HG02610 (cell line): Measurements from ENCODE around the gene ASTN2.

Experiments
- ATAC-seq: cut with Tn5 transposase; IDR thresholded peaks from one replicate; pipeline ENCODE4 v1.9.1; 2021; ENCODE audit warnings: mild to moderate bottlenecking, moderate library complexity; ENCODE audit not compliant: unreplicated experiment

The ASTN2 gene

DNA sequence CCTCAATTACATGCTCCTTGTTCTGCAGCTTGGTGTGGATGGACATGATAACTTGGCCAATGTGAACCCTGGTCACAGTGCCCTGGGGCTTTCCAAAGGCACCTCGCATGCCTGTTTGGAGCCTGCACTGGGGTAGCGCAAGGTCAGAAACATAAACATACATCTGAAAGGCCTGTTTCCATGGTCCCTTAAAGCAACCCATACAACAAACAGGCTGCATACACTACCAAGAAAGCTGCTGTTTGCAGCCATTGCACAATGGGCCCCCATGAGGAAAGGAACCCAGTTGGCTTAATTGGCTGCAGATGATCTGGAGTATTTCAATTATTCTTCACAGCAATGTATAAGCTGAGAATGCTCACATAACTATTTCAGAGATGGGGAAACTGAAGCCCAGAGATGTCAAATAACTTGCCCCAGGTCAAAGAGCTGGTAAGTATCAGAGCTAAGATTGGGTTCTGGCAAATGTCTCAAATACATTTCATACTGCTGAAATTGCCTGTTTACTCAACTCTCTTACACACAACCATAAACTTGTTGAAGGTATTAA, 233.9 kb downstream of the ASTN2 start:
- ATAC-seq = no peak

DNA sequence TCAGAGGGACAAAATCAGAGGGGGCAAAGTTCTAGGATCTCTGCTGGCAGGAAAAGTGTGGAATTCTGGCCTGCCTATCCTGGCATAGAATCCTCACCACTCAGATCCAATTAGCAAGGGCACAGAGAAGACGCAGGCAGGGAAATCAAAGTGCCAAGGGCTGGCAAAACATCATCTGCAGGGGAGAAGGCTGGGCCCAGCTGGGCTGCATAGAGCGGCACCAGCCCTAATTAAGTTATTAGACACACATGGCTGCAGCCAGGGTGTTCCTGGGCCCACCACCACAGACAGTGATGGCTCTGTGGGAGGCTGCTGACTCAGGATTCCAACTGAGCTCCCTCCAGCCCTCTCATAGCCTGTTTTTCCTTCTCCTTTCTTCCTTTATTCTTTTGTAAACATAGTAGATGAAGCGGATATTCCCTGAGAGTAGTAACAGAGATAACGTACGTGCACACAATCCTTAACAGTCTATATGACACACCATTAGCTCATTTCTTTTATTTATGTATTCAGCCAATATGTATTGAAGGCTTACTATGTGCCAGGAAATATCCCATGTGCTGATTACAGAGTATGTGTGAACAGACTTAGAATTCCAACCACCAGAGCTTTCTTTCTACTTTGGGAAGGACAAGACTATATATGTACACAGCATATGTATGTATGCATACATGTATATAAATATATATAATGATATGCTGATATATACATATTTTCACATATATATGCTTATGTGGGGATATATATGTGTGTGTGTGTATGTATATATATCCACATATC, 236.1 kb downstream of the ASTN2 start:
- no peak for ATAC-seq

DNA sequence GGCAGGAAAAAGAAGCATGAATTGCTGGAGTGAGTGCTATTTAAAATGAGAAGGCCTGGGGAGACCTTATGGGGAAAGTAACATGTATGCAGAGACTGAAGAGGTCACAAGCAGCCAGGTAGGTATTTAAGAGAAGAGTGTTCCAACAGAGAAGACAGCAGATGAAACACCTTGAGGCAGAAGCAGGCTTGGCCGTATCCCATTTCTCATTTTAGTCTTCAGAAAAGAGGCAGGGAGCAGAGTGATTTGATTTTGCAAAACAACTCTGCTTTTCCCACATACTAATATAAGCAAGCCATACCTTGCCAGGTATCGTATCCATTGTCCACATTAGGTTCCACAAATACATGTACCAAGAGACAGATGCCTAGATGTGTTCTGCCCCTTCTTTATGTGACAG, 244.3 kb downstream of the ASTN2 start:
- no peak for ATAC-seq

DNA sequence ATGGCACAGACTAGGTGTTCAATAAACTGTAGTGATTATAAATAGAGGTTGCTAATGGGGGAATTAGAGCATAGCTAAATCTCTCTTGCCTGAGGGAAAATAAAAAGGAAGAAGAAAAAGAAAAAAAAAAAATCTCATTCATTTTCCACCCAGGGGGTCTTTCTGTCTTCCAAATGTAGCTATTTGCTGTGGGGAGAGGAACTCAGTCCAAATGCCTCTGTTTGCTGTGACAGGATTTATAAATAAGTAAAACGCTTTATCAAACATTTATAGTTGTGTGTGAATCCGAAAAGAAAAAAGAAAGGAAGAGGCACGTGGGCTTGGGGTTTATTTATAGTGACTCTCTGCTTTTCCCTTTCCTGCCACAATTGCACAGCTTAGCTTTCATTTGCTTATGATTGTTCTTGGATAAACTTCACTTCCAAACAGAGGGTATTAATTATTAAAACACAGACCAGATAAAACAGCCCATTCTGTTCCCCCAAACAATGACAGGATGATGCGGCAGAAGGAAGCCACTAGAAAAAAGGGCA, 245.7 kb downstream of the ASTN2 start:
- ATAC-seq = no peak

DNA sequence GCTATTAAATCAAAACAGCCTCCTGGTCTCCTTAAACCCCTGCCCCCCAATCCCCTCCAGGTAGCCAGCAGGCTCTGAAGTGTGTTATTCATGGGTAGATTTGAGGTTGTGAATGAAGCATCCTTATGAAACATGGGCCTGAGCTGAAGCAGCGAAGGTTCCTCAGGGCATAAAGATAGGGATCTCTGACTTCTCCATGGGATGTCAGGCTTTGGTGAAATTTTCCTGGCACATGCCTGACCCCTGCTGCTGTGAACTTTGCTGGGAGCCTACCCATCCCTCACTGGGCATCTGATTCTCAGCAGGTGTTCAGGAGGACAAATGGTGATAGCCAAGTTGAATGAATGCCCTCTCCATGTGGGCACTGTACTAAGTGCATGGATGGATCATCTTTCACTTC, 250.3 kb downstream of the ASTN2 start:
- no peak for ATAC-seq

DNA sequence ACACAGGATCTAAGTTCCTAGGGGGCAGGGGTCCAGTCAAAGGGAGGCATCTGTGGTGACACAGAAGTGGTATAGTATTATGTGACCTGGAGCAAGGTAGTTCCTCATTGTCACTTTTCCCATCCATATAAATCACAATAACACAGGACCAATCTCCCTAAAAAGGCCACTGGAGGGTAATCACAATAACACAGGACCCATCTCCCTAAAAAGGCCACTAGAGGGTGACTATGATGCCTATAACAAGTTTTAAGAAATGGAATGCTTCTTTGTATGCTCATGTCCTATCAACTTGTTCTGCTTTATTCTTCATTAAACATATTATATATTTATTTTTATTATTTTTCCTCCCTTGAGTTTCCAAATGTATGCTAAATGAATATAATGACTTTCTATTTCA, 254.6 kb downstream of the ASTN2 start:
- ATAC-seq = no peak

DNA sequence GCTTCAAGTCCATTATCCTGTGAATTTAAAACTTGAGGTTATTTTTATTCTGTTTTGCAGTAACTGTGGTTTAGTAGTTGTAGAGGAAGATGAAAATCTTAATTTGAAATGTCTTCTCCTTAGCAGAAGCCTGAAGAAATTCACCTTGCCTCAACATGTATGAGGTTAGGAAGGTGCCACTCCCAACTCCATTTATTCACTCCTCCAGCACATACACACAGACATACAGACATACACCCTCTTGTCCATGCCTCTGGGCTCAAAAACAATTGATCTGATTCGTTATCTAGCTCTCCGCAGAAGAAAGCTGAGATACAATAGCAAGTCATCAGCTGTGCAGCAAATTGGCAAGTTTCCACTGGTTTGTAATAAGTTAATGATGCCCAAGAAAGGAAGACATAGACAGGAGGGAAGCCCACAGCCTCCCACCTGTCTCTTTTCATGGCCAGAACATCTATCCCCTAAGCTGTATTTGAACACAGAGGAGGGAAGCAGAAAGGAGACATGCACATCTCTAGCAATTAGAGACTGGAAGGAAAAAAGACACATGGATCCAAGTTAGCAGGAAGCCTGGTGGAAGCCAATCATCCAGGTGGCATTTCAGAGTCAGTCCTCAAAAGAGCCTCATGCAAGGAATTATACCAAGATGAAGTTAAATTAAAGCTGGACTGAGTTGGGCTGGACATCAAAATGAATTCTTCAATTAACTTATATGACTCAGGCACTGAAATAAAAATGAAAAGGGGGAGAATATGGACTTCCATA, 257.9 kb downstream of the ASTN2 start:
- no peak for ATAC-seq

DNA sequence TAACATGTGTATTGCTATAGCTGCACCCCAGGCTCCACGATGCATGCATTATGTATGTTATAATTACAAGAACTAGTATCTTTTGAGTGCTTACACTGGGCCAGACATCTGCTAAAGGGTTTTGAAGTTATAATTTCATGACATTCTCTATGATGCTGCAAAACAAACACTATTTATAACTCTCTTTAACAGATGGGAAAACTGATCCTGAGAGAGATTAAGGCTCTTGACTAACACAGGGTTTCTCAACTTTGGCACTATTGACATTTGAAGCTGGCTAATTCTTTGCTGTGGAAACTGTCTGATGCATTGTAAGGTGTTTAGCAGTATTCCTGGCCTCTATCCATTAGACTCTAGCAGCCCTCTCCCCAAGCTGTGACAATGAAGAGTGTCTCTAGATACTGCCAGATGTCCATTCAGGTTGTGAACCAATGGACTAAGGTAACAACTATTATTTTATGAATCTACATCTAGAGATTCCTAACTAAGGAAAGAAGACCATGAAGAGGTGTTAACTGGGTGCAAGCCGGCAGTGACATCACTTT, 258.6 kb downstream of the ASTN2 start:
- ATAC-seq = no peak

DNA sequence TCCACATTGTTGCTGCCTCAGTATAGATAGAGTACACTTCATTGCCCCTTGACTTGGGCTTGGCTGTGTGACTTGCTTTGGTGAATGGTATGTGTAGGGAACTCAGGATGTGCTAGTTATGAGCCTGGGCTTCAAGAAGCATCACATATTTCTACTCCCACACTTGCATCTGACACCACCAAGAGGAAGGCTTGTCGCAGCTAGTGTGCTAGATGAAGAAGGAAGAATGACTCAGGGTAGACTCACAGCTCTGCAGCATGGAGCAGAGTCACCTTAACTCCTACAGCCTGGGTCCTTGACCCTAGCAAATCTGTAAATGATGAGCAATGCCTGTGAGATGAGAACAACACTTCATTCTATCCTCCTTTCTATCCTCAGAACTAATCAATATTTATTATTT, 261.8 kb downstream of the ASTN2 start:
- ATAC-seq = no peak

DNA sequence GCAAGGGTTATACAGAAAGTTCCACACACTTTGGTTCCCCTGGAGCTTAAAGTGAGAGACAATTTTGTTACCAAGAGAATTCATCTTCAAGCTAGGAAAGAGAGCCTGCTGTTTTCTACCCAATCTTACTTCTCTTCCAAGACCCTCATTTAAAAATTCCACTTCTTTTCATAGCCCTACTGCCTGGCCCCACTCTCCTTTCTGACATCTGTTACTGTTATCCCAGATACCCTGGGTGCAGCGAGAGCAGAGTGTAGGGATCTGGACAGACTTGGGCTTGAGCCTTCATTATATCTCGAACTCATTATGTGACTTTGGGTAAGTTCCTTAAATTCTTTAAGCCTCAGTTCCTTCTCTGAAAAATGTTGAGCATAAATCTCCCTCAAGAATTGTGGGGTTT, 263.1 kb downstream of the ASTN2 start:
- no peak for ATAC-seq

DNA sequence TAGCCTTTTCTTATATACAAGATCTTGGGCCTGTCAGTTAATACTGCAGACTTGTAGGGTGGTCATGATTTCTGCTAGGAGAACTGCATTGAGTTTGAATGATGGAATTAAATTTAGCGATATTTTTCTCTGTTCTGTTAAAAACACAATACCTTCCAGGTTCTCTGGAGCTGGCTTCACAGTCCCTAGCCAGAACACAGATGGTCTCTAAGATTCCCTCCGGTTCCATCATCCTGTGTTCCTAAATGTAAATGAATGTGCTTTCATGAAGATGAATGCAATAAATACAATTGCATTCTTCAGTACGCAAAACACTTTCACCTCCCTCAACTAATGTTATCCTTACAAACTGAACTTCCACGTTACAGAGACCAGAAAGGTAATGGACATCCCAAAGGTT, 264.9 kb downstream of the ASTN2 start:
- no peak for ATAC-seq

DNA sequence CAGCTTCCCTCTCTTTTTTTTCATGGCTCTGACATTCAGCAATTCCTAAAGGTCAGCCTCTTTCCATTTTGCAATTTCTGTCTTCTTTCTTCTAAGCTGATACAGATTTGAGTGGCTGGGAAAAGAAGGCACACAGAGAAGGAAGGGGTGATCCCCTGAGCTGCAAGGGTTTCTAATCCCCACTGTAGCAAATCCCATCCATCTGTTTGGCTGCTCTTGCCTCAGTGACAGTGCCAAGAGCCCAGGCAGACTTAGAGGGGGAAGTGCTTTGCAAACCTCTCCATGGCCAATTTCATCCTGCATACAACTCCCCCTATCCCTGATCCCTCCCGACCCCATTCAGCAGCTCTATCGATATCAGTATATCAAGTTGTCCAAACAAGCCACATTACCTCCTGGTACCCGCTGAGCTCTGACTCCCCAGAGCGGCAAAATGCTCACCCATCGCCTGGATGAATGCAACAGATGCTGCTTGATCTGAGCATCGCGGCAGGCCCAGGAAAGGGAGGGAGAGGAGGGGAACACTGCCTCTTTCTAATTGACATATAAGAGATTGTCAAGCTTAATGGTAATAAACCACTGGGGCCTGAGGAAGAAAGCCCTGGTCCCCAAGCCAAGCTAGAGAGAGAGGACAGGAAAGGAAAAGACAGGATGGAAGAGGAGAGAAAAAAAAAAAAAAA, 268.9 kb downstream of the ASTN2 start:
- ATAC-seq = no peak

DNA sequence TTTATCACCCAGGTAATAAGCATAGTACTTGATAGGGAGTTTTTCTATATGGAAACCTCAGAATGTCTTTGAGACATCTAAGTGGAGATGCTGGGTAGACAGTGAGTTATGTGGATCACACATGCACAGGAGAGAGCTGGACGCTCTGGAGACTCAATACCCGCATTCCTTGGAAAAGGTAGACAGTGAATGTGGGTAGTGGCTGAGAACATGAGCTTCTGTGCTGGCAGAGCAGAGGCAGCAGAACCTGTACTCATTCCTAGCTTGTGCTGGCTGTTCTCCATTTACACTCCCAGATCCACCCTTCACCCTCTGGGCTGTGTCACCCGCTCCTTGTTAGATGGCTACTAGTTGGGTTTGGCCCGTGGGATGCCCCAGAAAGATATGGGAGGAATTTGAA, 269.8 kb downstream of the ASTN2 start:
- no peak for ATAC-seq

DNA sequence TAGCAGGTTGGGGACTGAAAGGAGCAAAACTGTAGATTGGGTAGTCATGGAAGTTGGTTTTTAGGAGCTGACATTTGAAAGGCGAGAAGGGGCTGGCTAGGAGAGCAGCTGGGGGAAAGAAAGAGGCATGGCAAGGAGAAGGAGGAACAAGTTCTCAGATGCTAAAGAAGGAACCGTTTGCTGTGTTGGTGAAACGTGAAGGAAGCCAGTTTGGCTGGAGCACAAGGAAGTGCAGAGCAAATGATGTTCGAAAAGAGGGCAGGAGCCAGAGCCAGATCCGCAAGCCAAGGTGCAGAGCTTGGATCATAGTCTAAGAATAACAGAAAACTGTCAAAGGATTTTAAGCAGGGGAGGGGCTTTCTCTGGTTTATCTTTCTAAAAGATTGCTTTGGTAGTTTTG, 276.6 kb downstream of the ASTN2 start:
- no peak for ATAC-seq

DNA sequence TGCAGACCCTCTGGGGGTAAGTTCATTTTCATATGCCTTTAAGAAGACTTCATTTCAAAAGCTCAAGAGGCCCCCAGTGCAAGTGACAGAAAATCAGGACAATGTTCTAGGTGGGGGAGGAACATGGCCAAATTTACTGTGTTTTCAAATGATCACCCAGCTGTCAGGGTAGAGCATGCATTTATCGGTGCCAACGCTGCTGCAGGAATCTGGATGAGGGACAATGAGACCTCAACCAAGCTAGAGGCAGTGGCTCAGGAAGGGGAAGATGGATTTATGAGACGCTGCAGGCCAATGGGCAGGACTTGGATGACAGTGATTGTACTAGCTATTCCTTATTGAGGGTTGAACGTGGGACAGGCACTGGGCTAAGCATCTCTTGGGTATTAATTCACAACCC, 278.4 kb downstream of the ASTN2 start:
- no peak for ATAC-seq

DNA sequence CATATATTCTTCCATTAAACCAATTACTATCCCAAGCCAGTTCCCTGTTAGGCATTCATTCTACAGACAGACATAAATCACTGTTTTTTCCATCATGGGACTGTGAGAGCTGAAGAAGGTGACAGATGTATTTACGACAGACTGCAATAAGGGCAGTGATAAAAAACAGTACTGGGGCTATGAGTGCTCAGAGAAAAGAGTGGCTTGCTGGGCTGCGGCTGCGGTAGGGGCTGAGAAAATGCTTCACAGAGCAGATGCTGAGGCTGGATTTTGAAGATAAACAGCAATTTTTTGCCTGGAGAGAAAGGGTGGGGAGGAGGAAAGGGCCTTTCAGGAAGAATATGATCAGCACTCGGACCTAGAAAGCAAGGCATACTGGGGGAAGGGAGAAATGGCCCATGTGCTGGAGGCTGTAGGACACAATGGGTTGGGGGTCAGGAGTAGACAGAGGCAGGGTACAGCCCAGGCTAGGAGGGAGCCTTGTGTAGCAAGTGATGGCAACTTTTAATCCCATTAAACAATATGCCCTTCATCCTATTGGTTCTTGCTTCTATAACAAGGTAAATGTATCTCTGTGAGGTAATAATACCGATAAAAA, 279.3 kb downstream of the ASTN2 start:
- no peak for ATAC-seq

DNA sequence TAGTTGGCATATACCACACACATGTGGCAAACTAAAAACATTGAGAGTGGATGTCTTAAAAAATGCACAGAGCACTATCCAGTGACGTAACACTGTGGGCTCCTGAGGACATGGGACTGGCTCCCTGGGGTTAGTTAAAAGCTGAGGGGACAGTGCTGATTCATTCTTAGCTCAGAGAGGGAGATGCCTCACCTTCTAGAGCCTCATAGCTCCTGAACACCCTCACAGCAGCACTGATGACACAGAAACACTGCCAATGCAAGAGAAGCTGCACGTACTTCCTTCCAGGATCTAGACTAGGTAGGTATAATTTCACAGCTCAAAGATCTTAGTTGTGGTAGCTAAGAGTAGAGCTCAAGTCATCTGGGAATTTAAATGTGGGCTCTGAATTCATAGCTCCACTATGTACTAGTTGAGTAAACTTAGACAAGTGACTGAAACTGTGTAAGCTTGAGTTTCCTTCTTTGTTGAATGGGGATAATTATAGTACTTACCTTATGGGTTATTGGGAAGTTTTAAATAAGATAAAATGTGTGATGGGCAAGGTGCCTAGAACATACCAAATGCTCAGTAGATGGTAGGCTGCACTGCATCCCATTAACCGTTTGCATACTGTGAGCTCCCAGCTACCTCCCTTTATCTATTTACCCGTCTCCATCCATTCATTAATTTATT, 279.9 kb downstream of the ASTN2 start:
- ATAC-seq = no peak

DNA sequence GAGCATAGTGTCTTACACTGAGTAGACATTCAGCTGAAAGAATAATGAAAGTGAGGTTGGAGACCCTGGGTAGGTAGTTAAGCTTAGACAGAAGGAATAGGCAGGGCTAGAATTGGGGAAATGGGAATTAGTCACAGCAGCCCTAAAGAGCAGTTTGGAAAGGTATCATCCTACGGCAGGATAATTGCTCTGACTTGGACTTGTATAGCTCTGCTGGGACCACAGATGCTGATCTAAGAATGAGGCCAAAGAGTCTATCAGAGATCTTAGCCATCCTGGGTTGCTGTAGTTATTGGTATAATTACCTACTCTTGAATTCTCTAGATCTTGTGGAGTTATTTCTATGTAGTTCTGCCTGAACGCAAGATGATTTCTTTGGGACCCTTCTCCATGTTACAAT, 288.0 kb downstream of the ASTN2 start:
- no peak for ATAC-seq

DNA sequence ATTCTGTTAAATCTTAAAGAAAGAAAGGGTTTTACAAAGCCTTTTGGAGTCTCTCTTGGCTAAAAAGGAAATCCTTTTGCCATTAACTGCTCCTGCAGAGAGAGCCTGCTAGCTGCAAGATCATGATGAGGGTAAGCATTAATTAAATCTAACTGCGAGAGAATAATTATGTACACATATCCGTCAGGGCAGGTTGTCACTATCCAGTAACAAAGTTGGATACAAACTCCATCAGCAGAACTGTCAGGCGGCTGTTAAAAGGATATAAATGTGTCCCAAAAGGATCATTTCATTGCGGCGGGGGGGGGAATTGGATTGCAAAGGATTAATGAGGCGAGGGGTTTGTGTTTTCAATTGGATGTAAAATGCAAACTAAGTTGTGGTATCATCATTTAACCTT, 289.3 kb downstream of the ASTN2 start:
- ATAC-seq = no peak

DNA sequence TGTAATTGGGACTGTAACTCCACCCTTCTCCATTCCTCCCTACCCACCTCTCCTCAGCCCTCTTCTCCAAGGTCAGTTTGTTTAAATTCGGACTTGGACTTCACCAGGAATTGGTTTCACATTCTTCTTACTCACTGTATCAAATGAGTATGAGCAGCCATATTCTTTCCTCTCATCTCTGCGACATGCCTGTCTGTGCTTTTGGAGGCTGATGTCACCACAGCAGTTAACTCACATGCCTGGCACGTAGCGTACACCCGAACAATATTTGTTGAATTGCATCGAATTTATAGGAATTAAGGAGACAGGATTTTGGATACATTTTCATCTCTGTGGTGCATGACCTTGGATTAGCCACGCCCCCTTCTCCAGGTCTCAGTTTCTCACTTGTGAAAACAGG, 291.1 kb downstream of the ASTN2 start:
- ATAC-seq = no peak
